ENCODE results near the gene F2RL1.

GRCh38 chr5:76813982-76814562 lies 4.8 kb upstream of the F2RL1 start:
- TF ChIP-seq CTCF (IDR thresholded peaks at IDR 0.05; ENCODE audit: poor library complexity) (no peak), EZH2 (IDR thresholded peaks at IDR 0.05; ENCODE audit: borderline replicate concordance) (no peak), EZH2phosphoT487 (IDR thresholded peaks at IDR 0.05; ENCODE audit: low read depth, severe bottlenecking, unreplicated experiment) (no peak)

Data from hepatocyte (in vitro differentiated cells).